Upper lobe of left lung (tissue), 6 donors: ENCODE measurements around the gene TRIP4. TPM values are rescaled to one million over a fixed set of nuclear protein-coding genes. Genes with fewer than 3 reads are reported as not detected.

ENCODE experiments used
- ATAC-seq, 2 donors: fragments of 200-7000 bp; cut with Tn5 transposase; one replicate each; pipeline ENCODE4 v1.9.1; 2022; ENCODE audit warnings: mild to moderate bottlenecking in 2 of 2, moderate library complexity in 2 of 2; ENCODE audit not compliant: low FRiP score in 2 of 2
- DNase-seq, 2 donors: peaks; one replicate each; pipeline ENCODE4 v3.0.0-alpha.2; 2019 to 2020
- H3K27ac ChIP-seq, 4 donors: fragments of 200-600 bp; sonication (generic); one replicate each; pipeline ENCODE4 v1.5.1; 2016 to 2019
- H3K27me3 ChIP-seq, 4 donors: fragments of 200-600 bp; sonication (generic); one replicate each; pipeline ENCODE4 v1.5.1; 2017 to 2019
- H3K36me3 ChIP-seq, 4 donors: fragments of 200-600 bp; sonication (generic); one replicate each; pipeline ENCODE4 v1.5.1; 2016 to 2019
- H3K4me1 ChIP-seq, 4 donors: fragments of 200-600 bp; sonication (generic); one replicate each; pipeline ENCODE4 v1.5.1; 2018 to 2019
- H3K4me3 ChIP-seq, 4 donors: fragments of 200-600 bp; sonication (generic); one replicate each; pipeline ENCODE4 v1.5.1; 2017 to 2019; ENCODE audit warnings: mild to moderate bottlenecking in 2 of 4, moderate library complexity in 1 of 4
- H3K9me3 ChIP-seq, 4 donors: fragments of 200-600 bp; sonication (generic); one replicate each; pipeline ENCODE4 v1.5.1; 2018 to 2019
- EP300 ChIP-seq, 4 donors: sonication (generic); formaldehyde crosslinking; IDR thresholded peaks; one replicate each; pipeline ENCODE4 v1.5.1; 2017; ENCODE audit warnings: antibody characterized with exemption in 4 of 4, control low read depth in 2 of 4
- POLR2A ChIP-seq, 4 donors: fragments of 450-650 bp; IDR thresholded peaks; one replicate each; pipeline ENCODE4 v1.5.1; 2016 to 2017; ENCODE audit warnings: antibody characterized with exemption in 4 of 4, mild to moderate bottlenecking in 2 of 4
- POLR2AphosphoS5 ChIP-seq, 2 donors: sonication (generic); formaldehyde crosslinking; IDR thresholded peaks; one replicate each; pipeline ENCODE4 v1.5.1; 2017; ENCODE audit warnings: antibody characterized with exemption in 2 of 2
- WGBS, 2 donors: methylation state at CpG; one replicate each; pipeline ENCODE4 v1.1.5; 2017 to 2018; 5-methylcytosine and 5-hydroxymethylcytosine counted together
- total RNA-seq, 6 donors: library from RNA; depleted of rRNA in 4 of 6; stranded (reverse); fragments of >200 nt in 4 of 6; gene quantifications; one replicate each; pipeline versions ENCODE4 v1.1.0 to v1.2.1, GENCODE V29; 2016 to 2021
- TF ChIP-seq, protein P1 (sequence below), 6 experiments: fragments of 450-650 bp in 4 of 6; fragments of 200-600 bp in 2 of 6; sonication (generic) in 2 of 6; IDR thresholded peaks; one replicate each; pipeline ENCODE4 v1.5.1; 2016 to 2019; ENCODE audit warnings: antibody characterized with exemption in 6 of 6
- donor health status: DM: no; HTN: no; CAD: no; lungs with moderate emphysema.
- donor health status: DM: no; HTN: yes; CAD: no; lungs with severe emphysema.

The TRIP4 gene
- total RNA-seq, 6 donors from 2014 or later: 10.9 to 48.2 (median 20.4) TPM

DNA sequence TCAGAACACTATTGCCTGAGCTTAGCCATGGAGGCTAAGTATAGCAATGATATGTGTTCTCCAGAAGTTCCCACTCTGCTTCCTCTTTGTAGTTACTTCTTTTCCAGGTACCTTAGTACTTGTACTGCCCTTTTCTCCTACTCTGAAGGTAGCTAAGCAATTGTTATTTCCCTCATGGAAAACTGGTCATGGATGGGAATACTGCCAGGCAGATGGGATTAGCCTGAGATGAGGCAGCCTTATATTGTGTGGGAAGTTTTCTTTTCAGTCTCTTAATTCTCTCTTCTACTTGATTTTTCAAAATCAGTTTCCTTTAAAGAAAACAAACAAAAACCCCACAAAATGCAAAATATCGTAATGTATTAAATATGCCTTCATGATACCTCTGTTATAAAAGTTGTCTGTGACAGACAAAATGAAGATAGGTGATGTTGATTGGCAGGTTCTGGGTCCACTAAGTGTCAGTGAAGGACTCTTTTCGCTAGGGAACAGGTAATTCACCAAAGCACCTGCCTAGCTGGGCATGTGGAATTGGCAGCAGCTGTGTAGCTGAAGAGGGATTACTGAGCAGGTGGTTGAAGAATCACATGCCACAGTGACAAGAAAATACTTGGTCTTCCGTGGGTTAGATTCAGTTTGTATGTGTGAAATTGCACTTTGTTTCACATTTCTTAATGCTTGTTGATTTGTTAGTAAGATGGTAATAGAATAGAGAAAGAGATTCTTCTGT lies 76.8 kb downstream of the TRIP4 start:
- no peaks in the 10 kb centered on the region for H3K9me3 ChIP-seq
- H3K4me3 ChIP-seq: no peak overlapping the region
- H3K27me3 ChIP-seq: no peaks in the 10 kb centered on the region
- no peaks in the 10 kb centered on the region for H3K36me3 ChIP-seq
- TF ChIP-seq, protein P1, sequence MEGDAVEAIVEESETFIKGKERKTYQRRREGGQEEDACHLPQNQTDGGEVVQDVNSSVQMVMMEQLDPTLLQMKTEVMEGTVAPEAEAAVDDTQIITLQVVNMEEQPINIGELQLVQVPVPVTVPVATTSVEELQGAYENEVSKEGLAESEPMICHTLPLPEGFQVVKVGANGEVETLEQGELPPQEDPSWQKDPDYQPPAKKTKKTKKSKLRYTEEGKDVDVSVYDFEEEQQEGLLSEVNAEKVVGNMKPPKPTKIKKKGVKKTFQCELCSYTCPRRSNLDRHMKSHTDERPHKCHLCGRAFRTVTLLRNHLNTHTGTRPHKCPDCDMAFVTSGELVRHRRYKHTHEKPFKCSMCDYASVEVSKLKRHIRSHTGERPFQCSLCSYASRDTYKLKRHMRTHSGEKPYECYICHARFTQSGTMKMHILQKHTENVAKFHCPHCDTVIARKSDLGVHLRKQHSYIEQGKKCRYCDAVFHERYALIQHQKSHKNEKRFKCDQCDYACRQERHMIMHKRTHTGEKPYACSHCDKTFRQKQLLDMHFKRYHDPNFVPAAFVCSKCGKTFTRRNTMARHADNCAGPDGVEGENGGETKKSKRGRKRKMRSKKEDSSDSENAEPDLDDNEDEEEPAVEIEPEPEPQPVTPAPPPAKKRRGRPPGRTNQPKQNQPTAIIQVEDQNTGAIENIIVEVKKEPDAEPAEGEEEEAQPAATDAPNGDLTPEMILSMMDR (IDR thresholded peaks at IDR 0.05): no peak
- TF ChIP-seq POLR2A (IDR thresholded peaks at IDR 0.05) (no peak), EP300 (IDR thresholded peaks at IDR 0.05) (no peak), POLR2AphosphoS5 (IDR thresholded peaks at IDR 0.05) (peak in 1 of 2 donors; percentile 22)
- peaks cover 60 to 75% (median 67%) of the 10 kb centered on the region in 4 donors for H3K4me1 ChIP-seq
- 59 to 75% methylated on average over 3 of the region's 3 CpGs for WGBS, 2 donors
- DNase-seq (peak in 1 of 2 donors; percentile 70), ATAC-seq (no peak)
- peak overlapping the region in 2 of 4 donors; percentile 2 to 3 for H3K27ac ChIP-seq

DNA sequence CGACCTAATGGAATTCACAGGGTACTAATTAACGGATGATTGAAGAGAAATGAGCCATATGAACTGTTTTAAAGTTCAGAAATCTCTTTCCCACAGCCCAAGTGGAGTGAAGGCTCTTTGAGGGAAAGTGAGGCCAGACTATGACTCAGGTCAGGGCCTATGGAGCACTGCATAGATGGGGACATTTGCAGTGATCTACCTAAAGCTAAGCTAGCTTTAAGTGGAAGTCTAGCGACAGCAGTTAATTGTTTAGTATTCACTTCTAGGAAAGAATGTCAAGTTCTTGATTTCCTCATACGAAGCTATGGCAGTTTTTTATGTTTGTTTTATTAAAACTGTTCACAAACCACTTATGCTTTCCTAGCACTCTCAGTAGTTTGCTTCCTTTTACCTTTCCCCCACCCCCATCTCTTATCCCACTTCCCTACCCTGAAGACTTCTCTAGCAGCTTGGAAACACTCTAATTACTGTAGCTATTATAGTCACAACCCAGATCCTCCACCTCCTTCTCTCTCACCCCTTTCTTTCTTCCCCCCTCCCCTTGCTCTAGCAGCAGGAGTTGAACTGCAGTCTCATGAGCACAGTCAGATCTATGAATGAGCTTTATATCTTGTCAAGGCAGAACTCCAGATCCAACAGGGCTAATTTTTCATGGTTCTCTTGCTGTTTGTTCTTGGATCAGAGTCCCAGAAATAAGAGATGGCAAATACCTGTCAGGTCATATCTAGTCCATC lies 78.9 kb downstream of the TRIP4 start:
- peaks cover 0 to 2% (median 0%) of the 10 kb centered on the region in 4 donors for H3K36me3 ChIP-seq
- 40 to 60% methylated on average over 4 of the region's 4 CpGs for WGBS, 2 donors
- H3K27me3 ChIP-seq: no peaks in the 10 kb centered on the region
- H3K27ac ChIP-seq: peak overlapping the region; percentile 6 to 53 (median 16)
- TF ChIP-seq POLR2AphosphoS5 (IDR thresholded peaks at IDR 0.05): no peak
- no peak for TF ChIP-seq POLR2A (IDR thresholded peaks at IDR 0.05)
- TF ChIP-seq, protein P1 (IDR thresholded peaks at IDR 0.05): no peak
- no peak for TF ChIP-seq EP300 (IDR thresholded peaks at IDR 0.05)
- ATAC-seq (peak in 1 of 2 donors; percentile 76), DNase-seq (no peak)
- no peaks in the 10 kb centered on the region for H3K9me3 ChIP-seq
- no peak overlapping the region for H3K4me3 ChIP-seq
- peaks cover 51 to 64% (median 57%) of the 10 kb centered on the region in 4 donors for H3K4me1 ChIP-seq

DNA sequence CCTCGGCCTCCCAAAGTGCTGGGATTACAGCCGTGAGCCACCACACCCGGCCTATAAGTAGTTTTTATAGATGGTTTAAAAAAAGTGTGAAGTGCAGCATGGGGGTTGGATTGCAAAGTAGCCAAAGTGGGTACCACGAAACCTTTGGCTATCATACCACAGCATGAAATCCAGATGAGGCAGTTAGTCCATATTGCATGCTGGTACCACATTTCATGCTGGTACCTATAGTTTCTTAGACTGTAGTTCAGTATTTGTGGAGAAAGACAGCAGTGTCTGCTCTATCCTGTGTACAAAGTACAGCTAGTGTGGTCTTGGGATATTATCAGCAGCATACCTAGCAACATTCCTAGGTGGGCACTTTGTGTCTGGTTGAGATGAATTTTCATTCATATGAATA lies 84.5 kb downstream of the TRIP4 start:
- no peak overlapping the region for H3K4me3 ChIP-seq
- 92 to 93% methylated on average over 4 of the region's 4 CpGs for WGBS, 2 donors
- H3K36me3 ChIP-seq: peaks cover 0 to 3% (median 0%) of the 10 kb centered on the region in 4 donors
- TF ChIP-seq POLR2AphosphoS5 (IDR thresholded peaks at IDR 0.05): no peak
- TF ChIP-seq EP300 (IDR thresholded peaks at IDR 0.05): no peak
- TF ChIP-seq, protein P1 (IDR thresholded peaks at IDR 0.05): no peak
- no peak for TF ChIP-seq POLR2A (IDR thresholded peaks at IDR 0.05)
- H3K27ac ChIP-seq: no peak overlapping the region
- H3K9me3 ChIP-seq: no peaks in the 10 kb centered on the region
- no peaks in the 10 kb centered on the region for H3K27me3 ChIP-seq
- peaks cover 5 to 10% (median 7%) of the 10 kb centered on the region in 4 donors for H3K4me1 ChIP-seq
- DNase-seq (no peak), ATAC-seq (no peak)

DNA sequence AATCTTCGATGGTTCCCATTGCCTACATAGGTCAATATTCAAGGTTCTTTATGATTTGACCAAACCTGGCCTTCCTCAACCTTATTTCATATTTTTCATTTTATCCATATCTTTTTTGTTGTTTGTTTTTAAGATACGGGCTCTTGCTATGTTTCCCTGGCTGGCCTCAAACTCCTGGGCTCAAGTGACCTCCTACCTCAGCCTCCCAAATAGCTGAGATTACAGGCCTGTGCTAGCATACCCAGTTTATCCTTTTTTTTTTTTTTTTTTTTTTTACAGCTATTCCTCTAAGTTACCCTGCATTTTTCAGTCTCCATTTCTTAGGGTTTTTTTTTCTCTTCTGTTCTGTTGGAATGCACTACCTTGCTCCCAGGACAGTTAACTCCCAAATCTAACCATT lies 87.2 kb downstream of the TRIP4 start:
- no peak overlapping the region for H3K27ac ChIP-seq

More for the DNA sequence above, 87.2 kb downstream of the TRIP4 start:
- 96 to 100% methylated on average over 2 of the region's 2 CpGs for WGBS, 2 donors
- H3K9me3 ChIP-seq: no peaks in the 10 kb centered on the region
- no peaks in the 10 kb centered on the region for H3K27me3 ChIP-seq
- peaks cover 0 to 3% (median 0%) of the 10 kb centered on the region in 4 donors for H3K36me3 ChIP-seq
- ATAC-seq (no peak), DNase-seq (no peak)
- TF ChIP-seq POLR2A (IDR thresholded peaks at IDR 0.05): no peak
- TF ChIP-seq, protein P1 (IDR thresholded peaks at IDR 0.05): no peak
- no peak for TF ChIP-seq POLR2AphosphoS5 (IDR thresholded peaks at IDR 0.05)
- no peak for TF ChIP-seq EP300 (IDR thresholded peaks at IDR 0.05)
- peaks cover 0 to 11% (median 8%) of the 10 kb centered on the region in 4 donors for H3K4me1 ChIP-seq
- no peak overlapping the region for H3K4me3 ChIP-seq
